HG02973 (cell line): ENCODE measurements around the gene CALN1.
"Not testable (repeated sequence)": the region's sequence is repeated elsewhere in the genome, so short reads cannot be mapped to it uniquely, and the experiment has no call there.

Experiments
- ATAC-seq: cut with Tn5 transposase; IDR thresholded peaks from one replicate; pipeline ENCODE4 v1.9.1; 2021; ENCODE audit warnings: moderate library complexity; ENCODE audit not compliant: unreplicated experiment

Gene CALN1

DNA sequence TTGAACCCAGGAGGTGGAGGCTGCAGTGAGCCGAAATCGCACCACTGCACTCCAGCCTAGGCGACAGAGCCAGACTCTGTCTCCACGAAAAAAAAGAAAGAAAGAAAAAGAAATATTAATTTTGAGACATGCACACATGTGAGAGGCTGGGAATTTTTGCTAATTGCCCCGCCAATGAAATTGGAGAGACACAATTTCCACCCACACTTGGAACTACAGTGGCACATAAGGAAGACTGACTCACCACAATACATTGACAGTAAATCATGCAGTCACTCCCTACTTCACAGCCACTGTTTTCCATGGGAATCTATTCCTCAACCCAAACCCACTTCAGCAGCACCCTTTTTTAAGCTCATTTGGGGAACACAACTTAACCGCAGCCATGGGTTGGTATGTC lies 139.7 kb downstream of the CALN1 start:
- no peak for ATAC-seq

DNA sequence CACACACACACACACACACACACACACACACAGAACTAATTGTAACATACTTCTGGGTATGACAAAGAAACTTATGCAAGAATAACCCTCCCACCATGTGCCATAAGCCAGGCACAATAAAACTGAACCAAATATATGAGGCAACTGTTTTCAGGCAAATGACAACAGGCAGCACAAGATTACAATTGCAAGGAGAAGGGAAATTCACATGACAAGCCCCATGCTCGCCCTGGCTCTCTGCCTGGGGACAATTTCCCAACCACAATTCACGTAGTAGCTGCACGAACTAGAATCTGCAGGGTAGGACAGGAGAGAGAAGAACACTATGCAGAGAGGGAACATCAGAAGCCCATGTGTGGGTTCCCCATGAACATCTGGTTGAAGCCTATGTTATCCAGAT lies 143.3 kb downstream of the CALN1 start:
- ATAC-seq: no peak

DNA sequence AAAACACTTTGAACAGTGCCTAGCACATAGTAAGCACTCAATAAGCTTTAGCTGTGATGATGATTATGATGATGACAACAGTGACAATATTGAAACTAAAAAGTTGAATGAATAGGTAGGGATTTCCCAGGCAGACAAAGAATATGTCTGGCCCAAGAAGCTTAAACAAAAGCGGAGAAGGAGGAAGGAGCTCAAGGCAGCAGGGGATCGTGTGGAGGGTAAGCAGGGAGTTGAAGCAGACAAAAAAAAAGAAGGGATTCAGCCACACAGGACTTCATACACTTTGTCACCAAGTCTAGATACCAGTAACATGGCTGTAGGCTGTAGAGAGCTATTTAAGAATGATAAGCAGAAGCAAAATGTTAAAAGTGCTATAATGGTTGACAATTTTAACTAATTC lies 144.0 kb downstream of the CALN1 start:
- no peak for ATAC-seq

DNA sequence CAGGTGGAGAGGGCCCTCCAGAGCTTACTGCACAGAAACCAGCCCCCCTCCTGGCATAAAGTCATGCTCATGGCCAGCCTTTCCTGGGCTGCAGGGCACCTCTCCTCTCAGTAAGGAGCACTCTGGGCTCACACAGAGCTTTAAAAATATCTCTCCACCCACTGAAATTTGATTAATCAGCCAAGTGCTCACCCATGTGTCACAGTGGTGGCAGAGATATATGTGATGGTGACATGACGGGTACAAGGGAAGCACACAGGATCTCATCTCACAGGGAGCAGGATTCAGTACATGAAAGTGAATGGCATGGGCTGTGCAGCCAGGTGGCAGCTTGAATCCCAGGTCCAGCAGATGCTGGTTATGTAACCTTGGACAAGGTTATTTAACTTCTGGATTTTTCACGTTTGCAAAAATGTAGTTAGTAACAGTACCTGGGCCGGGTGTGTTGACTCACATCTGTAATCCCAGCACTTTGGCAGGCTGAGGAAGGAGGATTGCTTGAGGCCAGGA lies 144.8 kb downstream of the CALN1 start:
- no peak for ATAC-seq

DNA sequence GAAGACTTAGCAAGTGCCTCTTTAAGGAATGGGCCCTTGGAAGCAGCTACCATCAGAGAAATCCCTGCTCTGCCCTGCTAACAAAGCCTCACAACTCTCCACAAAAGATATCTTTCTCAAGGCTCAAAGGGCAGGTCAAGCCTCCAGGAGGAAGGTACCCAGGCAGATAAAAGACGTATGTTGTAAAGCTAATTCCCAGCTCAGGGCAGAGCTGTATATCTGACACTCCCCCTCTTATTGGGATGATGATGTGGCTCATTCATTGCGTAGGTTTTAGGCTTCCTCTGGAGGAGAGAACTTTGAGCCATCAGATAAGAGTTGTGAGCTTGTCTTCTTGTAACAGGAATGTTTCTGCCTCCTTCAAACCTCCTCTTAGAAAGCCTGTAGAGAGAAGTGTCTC lies 145.4 kb downstream of the CALN1 start:
- no peak for ATAC-seq

DNA sequence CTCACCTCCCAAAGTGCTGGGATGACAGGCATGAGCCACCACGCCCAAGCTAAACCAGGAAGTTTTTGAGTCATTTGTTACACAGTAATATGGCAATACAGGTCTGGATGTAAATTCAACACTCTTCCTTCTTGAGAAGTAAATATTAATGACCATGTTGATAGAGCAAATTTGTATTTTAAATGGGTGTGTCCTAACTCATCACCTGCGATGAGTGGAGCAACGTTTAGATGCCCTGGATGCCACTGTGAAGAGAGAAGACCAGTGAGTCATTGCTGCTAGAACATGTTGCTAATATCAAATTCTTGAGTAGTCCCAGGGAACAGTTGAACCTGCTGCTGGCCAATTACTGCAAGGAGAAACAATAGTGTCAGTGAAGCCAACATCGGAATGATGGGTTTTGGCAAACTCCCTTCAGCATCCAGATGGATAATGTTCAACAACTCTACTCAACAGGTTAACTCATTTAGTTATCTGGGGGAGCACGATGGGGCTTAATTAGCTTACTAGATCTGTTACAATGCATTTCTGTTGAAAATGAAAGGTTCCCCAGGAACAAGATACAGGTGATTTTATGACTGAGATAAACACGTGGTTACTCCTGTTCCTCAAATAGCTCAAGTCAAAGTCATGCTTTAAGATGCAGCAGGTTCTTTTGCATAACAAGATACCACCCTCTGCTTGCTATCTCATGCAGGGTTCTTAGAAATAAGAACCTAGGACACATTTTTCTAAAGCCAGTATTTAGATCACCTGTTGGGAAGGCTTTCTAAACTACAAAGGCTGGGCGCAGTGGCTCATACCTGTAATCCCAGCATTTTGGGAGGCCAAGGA lies 146.8 kb downstream of the CALN1 start:
- no peak for ATAC-seq

DNA sequence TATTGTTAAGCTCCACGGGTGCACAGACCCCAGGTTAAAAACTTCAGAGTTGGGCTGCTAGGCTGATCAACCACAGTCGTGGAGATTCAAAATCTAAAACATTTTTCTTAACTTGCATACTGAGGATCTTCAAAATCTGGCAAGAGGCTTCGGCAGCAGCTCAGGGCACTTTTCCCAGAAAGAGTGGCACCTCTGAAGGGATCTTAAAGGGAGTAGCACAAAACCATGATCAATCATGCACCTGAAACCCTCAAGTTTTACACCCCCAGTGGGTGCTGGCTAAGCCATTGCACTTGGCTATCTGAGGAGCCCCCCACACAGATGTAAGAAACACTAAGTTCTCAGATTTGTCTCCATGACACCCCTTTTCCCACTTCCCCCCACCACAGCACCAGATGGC lies 151.7 kb downstream of the CALN1 start:
- no peak for ATAC-seq

DNA sequence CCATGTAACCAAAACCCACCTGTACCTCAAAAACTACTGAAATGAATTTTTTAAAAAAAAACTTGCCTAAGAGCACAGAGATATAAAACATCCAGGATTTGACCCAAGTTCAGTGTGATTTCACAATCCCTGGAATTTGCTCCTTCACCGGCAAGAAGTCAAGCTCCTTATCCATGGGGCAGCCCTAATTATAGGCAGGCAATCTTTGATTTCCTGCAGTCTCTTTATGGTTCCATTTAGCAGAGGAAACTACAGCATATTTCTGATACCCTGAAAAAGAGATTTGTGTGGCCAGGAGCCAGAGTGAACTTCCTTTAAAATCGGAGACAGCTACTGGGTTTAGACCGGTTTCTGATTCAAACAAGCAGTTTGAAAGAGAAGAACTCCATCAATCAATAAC lies 154.1 kb downstream of the CALN1 start:
- no peak for ATAC-seq

DNA sequence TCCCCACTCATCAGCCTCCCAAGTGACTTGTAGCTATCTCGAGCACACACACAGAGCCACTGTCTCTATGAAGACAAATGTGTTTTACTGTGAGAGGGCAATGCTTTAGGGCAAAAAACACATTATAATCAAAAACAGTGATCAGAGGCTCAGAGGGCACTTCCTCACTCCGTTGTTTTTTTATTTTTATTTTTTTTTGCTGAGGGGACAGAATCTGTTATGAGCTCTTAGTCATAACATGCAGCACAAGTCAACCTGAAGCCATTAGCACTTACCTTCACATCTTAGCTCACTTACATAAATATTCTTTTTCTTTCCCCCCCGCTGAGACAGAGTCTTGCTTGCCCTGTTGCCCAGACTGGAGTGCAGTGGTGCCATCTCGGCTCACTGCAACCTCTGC lies 157.7 kb downstream of the CALN1 start:
- ATAC-seq: no peak

DNA sequence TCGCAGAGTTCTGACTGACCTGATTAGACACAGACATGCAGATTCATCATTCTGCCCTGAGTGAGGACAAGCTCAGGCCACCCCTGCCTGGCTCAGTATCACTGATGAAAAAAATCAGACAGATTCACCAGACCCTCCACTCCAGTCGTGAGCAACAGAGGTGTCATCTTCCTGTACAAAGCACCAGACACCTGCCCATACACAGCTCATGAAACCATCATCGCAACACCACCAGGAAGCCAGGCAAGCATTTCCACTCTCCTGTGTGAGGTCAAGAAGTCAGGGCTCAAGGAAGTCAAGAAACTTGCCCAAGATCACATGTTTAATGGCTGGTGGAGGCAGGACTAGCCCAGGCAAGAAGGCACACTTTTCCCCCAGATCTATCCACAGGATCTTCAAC lies 163.0 kb downstream of the CALN1 start:
- ATAC-seq: no peak

DNA sequence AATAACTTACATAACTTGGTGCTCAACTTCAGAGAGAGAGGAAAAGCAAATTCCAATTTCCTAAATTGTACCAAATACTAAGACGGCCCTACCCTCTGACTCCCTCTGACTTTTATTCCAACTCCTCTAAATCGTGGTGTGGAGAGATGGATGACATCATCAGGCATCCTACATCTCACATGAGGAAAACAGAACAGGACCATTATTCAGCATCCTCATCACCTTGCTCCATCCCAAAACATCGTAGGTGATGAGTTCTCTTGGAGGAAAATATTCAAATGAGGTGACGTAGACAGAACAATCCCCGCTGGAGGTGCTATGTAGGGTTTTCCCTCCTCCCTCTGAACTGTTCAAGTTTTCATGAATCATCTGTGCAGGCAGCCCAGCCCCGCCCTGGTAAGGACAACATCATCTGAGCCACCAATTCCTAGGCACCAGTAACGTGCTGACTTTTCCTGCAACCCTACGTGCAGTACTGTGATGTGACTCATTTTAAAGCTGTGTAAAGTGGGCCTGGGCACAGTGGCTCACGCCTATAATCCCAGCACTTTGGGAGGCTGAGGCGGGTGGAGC lies 167.2 kb downstream of the CALN1 start:
- ATAC-seq: no peak

DNA sequence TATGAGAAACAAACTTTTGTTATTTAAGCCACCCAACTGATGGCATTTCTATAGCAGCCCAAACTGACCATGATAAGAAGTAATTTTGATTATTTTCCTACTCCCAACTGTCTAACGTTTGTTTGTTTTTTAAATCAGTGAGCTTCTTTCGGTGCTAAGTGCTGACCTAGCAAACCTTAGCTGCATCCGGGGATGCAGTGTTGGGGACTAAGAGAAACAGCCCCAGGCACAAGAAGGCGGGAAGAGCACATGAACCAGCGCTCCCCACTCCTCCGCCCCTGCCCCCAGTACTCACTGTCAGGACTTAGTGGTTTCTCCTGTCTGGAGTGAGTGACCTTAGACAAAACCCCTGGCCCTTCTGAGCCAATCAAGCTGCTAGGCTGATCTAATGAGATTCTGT lies 168.8 kb downstream of the CALN1 start:
- no peak for ATAC-seq

DNA sequence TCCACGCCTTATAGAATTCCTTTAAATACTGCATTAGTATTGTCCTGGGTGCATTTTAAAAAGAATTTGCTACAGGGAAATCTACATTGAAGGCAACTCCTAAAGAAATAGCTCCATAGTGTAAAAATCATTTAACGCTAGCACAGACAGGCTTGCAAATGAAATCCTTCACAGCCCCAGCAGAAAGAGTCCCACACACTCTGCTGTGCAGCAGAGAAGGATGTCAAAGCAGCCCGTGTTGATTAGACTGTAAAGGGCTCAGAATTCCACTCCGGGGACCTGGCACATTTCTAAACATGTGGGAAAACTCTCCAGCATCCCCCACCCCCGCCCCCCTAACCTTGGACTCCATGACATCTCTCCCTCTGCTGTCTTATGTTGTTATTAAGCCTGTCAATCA lies 176.8 kb downstream of the CALN1 start:
- no peak for ATAC-seq

DNA sequence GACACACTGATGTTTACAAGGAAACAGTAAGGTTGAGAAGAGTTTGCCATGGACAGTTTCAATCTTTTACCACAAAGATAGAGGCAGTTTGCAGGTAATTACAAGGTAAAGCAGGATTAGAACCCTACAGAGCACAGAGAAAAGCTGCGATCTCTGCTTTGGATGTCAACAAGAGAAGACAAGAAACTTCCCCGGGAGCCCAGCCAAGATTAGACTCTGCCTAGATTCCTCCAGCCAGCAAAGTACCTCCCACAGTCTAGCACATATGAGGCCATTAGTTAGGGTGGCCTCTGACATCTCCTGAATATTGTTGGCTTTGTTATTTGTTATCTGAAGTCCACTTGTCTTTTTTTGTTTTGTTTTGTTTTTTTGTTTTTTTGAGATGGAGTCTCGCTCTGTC lies 178.1 kb downstream of the CALN1 start:
- no peak for ATAC-seq

DNA sequence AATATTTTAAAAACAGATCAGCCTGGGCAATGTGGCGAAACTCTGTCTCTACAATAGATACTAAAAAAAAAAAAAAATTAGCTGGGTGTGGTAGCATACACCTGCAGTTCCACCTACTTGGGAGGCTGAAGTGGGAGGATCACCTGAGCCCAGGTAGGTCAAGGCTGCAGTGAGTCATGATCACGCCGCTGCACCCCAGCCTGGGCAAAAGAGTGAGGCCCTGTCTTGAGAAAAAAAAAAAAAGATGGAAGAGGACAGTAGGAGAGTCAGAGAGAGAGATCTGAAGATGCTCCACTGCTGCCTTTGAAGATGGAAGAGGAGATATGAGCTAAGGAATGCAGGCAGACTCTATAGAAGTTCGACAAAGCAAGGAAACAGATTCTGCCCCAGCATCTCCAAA lies 181.9 kb downstream of the CALN1 start:
- ATAC-seq: no peak

DNA sequence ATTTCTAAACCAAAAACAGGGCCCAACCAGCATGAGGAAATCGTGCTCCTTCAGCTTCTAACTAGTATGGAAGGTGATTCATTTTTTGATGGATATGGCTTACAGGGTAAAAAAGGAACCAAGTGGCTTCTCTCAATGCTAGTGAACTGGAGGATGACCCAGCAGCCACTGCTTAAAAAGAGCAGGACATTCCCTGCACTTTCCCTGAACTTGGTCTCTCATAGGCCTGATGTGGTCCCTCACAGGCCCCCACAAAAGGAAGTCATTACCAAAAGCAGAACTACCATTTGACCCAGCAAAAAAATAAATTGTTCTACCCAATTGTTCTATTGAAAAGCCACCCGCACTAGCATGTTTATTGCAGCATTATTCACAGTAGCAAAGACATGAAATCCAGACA lies 188.8 kb downstream of the CALN1 start:
- ATAC-seq: no peak

DNA sequence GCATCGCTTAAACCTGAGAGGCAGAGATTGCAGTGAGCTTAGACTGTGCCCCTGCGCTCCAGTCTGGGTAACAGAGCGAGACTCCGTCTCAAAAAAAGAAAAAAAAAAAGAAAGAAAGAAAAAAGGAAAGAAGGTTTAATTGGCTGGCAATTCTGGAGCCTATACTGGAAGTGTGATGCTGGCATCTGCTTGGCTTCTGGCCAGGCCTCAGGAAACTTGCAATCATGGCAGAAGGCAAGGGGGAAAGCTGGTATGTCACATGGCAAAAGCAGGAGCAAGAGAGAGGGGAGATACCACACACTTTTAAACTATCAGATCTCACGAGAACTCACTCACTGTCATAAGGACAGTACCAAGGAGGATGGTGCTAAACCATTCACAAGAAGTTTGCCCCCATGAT lies 190.0 kb downstream of the CALN1 start:
- ATAC-seq: no peak

DNA sequence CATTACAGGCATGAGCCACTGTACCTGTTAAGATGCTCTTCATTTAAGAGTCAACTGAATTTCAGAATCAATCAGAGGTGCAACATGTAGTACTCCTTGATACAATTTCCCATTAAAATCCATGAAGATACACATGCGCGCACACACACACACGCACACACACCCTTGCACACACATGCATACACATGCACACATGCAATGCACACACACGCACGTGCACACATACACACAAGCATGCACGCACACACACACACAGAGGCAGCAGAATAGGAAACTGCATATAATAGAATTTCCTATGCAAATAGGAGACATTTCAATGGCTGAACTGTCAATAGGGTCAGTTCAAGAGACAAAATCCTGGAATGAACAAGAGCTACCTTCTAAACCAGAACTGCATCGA lies 192.6 kb downstream of the CALN1 start:
- ATAC-seq: no peak

DNA sequence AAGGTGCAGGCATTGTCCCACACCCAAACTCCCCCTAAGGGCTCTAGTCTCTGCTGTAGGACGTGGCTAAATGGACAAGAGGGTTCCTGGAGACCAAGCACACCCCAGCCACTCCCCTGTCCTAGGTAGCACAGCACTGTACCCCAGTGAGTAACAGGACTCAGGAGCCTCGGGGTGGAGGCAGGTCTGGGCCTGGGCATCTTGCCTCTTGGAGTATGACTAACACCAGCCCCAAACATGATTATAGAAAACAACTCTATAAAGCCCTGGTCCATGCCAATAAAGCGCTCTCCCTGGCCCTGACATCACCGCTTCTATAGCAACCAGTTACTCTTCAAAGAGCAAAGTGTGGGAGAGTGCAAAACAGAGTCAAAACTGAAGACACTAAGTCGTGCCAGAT lies 195.0 kb downstream of the CALN1 start:
- no peak for ATAC-seq

DNA sequence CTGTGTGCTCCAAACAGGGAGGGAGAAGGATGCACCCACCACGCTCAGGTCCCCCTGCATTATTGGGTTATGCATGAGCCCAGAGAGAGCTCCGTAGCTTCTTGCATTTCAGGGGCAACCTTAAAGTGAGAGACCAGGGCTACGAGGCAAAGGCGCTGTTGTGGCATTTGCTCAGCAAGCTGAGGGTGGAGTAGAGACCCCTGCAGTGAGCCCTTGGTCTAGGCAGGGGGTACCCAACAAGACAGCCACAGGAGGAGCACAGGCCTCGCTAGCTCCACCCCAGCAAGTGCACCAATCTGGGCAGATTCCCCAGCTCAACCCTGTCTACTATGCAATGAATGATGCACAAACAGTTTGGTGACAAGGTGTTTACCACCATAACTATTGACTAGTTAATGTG lies 198.4 kb downstream of the CALN1 start:
- no peak for ATAC-seq

DNA sequence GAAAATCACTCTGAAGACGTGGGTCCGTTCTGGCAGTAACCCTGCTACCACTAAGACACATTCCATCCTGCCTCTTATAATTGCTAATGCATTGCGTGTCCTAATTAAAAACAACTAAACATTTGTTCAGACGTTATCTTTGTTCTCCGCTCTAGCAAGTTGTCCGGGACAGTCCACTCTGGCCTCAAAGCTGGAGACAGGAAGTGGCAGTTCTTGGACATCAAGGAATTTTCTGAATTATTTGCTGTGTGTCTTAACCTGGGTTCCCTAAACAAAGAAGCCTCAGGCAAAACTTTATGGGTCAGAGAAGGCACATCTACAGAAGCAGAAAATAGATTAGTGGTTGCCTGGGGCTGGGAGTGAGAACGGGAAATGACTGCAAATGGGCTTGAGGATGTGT lies 199.1 kb downstream of the CALN1 start:
- no peak for ATAC-seq

DNA sequence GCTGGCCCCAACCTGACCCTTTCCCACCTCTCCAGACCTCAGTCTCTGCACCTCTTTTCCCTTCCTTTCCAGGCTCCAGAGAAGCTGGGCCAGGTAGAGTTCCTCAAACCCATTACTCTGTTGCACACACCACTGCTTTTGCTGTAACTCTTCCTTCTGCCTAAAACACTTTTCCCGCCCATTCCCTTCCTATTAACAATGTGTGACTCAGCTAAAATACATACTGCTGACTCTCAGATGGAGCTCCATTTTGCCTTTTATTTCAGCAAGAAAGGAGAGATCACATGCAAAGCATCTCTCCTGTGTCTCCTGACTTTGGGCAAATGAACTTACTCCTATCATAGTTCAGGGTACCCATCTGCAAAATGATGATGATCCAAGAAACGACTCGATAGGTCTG lies 201.0 kb downstream of the CALN1 start:
- no peak for ATAC-seq

DNA sequence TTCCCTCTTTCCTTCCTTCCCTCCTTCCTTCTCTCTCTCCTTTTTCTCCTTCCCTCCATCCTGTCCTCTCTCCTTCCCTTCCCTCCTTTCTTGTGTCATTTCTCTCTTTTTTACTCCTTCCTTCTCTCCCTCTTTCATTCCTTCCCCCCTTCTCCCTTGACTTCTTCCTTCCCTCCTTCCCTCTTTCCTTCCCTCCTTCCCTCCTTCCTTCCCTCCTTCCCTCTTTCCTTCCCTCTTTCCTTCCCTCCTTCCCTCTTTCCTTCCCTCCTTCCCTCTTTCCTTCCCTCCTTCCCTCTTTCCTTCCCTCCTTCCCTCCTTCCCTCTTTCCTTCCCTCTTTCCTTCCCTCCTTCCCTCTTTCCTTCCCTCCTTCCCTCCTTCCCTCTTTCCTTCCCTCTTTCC lies 203.1 kb downstream of the CALN1 start:
- ATAC-seq: not testable (repeated sequence)
